A549 (cell line): ENCODE results near the gene POLR1C.

ENCODE experiments used
- BHLHE40 ChIP-seq: IDR thresholded peaks from 2 replicates; pipeline ENCODE4 v1.6.1; 2012; ENCODE audit warnings: low read depth, low read length, inconsistent platforms
- CEBPB ChIP-seq, 2 experiments: fragments of >200 bp in 1 of 2; sonication (Bioruptor Twin) in 1 of 2; formaldehyde crosslinking in 1 of 2; IDR thresholded peaks; 2 replicates each; pipeline ENCODE4 v1.6.1; 2012 to 2016
- EP300 ChIP-seq, 2 experiments: fragments of >200 bp; sonication (Bioruptor Twin); formaldehyde crosslinking; IDR thresholded peaks; 2 replicates in 1 of 2; 3 replicates in 1 of 2; pipeline ENCODE4 v1.6.1; 2016 to 2017
- FOSL2 ChIP-seq, 2 experiments: fragments of 450-650 bp in 1 of 2; fragments of >200 bp in 1 of 2; sonication (Bioruptor Twin) in 1 of 2; formaldehyde crosslinking; IDR thresholded peaks; 2 replicates each; pipeline versions ENCODE4 v1.5.0 to v1.6.1; 2016 to 2020; ENCODE audit warnings: mild to moderate bottlenecking in 1 of 2, moderate library complexity in 1 of 2
- JUN ChIP-seq, 2 experiments: fragments of >200 bp; sonication (Bioruptor Twin); formaldehyde crosslinking; IDR thresholded peaks; 2 replicates in 1 of 2; 3 replicates in 1 of 2; pipeline ENCODE4 v1.6.1; 2016 to 2017
- KDM1A ChIP-seq: fragments of 200-600 bp; sonication (generic); IDR thresholded peaks from 2 replicates; pipeline ENCODE4 v1.6.1; 2016; ENCODE audit warnings: low read depth, mild to moderate bottlenecking
- MYC ChIP-seq: IDR thresholded peaks from 2 replicates; pipeline ENCODE4 v1.6.1; 2012; ENCODE audit warnings: mild to moderate bottlenecking, inconsistent platforms, low read length, improper control_type of control experiment, borderline replicate concordance
- POLR2A ChIP-seq: IDR thresholded peaks from 2 replicates; pipeline ENCODE4 v1.6.1; 2012; ENCODE audit warnings: mild to moderate bottlenecking, low read length
- RARB ChIP-seq: fragments of 250-450 bp; sonication (Bioruptor Pico); IDR thresholded peaks from 2 replicates; pipeline ENCODE4 v1.8.0; 2021; ENCODE audit warnings: mild to moderate bottlenecking, moderate library complexity
- RCOR1 ChIP-seq: fragments of 150-350 bp; IDR thresholded peaks from 2 replicates; pipeline ENCODE4 v1.6.1; 2014; ENCODE audit warnings: antibody characterized with exemption, low read length, low read depth
- TF ChIP-seq, protein P1 (sequence below): fragments of 250-450 bp; sonication (Bioruptor Pico); IDR thresholded peaks from 2 replicates; pipeline ENCODE4 v1.5.0; 2021; ENCODE audit warnings: mild to moderate bottlenecking, moderate library complexity, borderline replicate concordance
- TF ChIP-seq, protein P2 (sequence below): fragments of >200 bp; sonication (Bioruptor Twin); formaldehyde crosslinking; IDR thresholded peaks from 3 replicates; pipeline ENCODE4 v1.5.1; 2016
- TF ChIP-seq, protein P3 (sequence below): IDR thresholded peaks from 2 replicates; pipeline ENCODE4 v1.6.1; 2012
- TF ChIP-seq, protein P4 (sequence below): fragments of 200-600 bp; sonication (generic); IDR thresholded peaks from 2 replicates; pipeline ENCODE4 v1.6.1; 2016; ENCODE audit warnings: antibody characterized with exemption, mild to moderate bottlenecking, moderate library complexity

DNA sequence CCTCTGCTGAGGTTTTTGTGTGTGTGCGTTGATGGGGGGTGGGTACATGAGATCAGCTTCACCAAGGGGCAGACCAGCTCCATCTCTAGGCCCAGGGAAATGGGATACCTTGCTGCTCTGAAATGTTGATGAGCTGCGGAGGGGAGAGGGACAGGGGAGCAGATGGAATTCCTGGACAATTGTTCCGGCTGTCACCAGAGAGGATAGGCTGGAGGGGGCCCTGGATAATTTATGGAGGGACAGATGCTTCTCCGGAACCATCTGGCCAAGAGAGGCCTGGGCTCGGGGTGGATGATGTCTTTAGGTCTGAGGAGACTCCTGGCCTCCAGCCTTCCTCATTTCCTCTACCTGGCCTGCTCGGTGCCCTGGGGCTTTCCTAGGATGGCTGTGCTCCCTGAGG is 41.4 kb upstream of the POLR1C start:
- TF ChIP-seq EP300 (IDR thresholded peaks at IDR 0.05), result no peak
- TF ChIP-seq POLR2A, result no peak
- TF ChIP-seq, protein P1, sequence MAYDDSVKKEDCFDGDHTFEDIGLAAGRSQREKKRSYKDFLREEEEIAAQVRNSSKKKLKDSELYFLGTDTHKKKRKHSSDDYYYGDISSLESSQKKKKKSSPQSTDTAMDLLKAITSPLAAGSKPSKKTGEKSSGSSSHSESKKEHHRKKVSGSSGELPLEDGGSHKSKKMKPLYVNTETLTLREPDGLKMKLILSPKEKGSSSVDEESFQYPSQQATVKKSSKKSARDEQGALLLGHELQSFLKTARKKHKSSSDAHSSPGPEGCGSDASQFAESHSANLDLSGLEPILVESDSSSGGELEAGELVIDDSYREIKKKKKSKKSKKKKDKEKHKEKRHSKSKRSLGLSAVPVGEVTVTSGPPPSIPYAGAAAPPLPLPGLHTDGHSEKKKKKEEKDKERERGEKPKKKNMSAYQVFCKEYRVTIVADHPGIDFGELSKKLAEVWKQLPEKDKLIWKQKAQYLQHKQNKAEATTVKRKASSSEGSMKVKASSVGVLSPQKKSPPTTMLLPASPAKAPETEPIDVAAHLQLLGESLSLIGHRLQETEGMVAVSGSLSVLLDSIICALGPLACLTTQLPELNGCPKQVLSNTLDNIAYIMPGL (CRISPR knock-in tag), result no peak
- TF ChIP-seq, protein P2, sequence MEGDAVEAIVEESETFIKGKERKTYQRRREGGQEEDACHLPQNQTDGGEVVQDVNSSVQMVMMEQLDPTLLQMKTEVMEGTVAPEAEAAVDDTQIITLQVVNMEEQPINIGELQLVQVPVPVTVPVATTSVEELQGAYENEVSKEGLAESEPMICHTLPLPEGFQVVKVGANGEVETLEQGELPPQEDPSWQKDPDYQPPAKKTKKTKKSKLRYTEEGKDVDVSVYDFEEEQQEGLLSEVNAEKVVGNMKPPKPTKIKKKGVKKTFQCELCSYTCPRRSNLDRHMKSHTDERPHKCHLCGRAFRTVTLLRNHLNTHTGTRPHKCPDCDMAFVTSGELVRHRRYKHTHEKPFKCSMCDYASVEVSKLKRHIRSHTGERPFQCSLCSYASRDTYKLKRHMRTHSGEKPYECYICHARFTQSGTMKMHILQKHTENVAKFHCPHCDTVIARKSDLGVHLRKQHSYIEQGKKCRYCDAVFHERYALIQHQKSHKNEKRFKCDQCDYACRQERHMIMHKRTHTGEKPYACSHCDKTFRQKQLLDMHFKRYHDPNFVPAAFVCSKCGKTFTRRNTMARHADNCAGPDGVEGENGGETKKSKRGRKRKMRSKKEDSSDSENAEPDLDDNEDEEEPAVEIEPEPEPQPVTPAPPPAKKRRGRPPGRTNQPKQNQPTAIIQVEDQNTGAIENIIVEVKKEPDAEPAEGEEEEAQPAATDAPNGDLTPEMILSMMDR, result no peak
- no peak for TF ChIP-seq KDM1A
- TF ChIP-seq, protein P3, sequence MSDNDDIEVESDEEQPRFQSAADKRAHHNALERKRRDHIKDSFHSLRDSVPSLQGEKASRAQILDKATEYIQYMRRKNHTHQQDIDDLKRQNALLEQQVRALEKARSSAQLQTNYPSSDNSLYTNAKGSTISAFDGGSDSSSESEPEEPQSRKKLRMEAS, result no peak
- TF ChIP-seq JUN (IDR thresholded peaks at IDR 0.05), result no peak
- no peak for TF ChIP-seq CEBPB (IDR thresholded peaks at IDR 0.05)
- TF ChIP-seq, protein P4, sequence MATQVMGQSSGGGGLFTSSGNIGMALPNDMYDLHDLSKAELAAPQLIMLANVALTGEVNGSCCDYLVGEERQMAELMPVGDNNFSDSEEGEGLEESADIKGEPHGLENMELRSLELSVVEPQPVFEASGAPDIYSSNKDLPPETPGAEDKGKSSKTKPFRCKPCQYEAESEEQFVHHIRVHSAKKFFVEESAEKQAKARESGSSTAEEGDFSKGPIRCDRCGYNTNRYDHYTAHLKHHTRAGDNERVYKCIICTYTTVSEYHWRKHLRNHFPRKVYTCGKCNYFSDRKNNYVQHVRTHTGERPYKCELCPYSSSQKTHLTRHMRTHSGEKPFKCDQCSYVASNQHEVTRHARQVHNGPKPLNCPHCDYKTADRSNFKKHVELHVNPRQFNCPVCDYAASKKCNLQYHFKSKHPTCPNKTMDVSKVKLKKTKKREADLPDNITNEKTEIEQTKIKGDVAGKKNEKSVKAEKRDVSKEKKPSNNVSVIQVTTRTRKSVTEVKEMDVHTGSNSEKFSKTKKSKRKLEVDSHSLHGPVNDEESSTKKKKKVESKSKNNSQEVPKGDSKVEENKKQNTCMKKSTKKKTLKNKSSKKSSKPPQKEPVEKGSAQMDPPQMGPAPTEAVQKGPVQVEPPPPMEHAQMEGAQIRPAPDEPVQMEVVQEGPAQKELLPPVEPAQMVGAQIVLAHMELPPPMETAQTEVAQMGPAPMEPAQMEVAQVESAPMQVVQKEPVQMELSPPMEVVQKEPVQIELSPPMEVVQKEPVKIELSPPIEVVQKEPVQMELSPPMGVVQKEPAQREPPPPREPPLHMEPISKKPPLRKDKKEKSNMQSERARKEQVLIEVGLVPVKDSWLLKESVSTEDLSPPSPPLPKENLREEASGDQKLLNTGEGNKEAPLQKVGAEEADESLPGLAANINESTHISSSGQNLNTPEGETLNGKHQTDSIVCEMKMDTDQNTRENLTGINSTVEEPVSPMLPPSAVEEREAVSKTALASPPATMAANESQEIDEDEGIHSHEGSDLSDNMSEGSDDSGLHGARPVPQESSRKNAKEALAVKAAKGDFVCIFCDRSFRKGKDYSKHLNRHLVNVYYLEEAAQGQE, result no peak
- no peak for TF ChIP-seq FOSL2 (IDR thresholded peaks at IDR 0.05)
- no peak for TF ChIP-seq FOSL2 (CRISPR knock-in tag; IDR thresholded peaks at IDR 0.05)
- TF ChIP-seq RARB (CRISPR knock-in tag), result no peak
- no peak for TF ChIP-seq BHLHE40
- TF ChIP-seq RCOR1, result no peak
- no peak for TF ChIP-seq MYC
